ENCODE data around the gene HIP1. TPM values are rescaled to one million over a fixed set of nuclear protein-coding genes. Genes with fewer than 3 reads are reported as not detected.
"Not testable (repeated sequence)": the region's sequence is repeated elsewhere in the genome, so short reads cannot be mapped to it uniquely, and the experiment has no call there.

The HIP1 gene
- total and polyA plus RNA-seq, 7 donors = 1.2 to 11.9 (median 7.2) TPM

DNA sequence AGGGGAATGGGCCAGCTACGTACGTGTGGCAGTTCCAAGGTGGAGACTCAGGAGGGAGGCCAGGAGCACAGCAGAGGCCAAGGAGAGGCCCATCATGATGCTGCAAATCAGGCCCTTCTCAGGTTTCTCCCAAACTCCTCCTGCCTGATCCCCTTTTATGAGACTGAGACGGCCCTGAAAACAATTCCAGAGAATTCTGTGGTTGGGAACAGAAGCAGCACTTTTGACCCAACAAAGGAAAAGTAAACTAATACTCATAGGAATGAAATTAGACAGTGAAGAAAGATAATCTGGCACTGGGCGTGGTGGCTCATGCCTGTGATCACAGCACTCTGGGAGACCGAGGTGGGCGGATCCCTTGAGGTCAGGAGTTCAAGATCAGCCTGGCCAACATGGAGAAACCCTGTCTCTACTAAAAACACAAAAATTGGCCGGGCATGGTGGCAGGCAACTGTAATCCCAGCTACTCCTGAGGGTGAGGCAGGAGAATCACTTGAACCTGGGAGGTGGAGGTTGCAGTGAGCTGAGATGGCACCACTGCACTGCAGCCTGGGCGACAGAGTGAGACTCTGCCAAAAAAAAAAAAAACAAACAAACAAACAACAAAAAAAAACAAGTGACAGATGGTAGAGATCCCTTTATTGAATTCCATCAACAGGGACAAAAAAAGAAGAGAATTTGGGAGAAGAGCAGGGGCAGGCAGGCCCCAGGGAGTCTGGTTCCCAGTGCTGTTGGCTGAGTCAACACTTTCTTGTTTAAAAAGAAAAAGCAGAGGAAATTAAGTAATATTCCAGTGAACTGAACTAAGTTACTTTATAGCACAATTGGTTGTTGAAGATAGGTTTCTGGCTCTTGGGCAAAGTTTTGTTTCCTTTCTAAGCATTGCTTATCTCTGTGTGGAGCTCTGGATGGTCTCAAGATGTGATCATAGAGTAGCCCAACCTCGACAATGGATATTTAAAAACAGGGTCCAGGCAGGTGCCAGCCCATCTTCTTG lies 33.6 kb upstream of the HIP1 start, which contains the start of gene CCL26:
TSS of gene CCL26 (minus strand) at position 131 of the 997 bp plus-strand sequence. CDS start at position 96, 35 bp downstream.
- Histone ChIP-seq H3K4me3 (no peak within 1 kb of the TSS), H3K9me3 (no peaks in the 10 kb centered on the region), H3K4me1 (no peaks in the 10 kb centered on the region), H3K27ac (peak within 1 kb of the TSS; percentile 17 to 52 (median 22)), H3K36me3 (no peaks in the 10 kb centered on the region), H3K27me3 (no peaks in the 10 kb centered on the region)
- intact Hi-C loops (cut with DNase I) = no loop called here
- 50 to 61% methylated on average over 9 of the region's 9 CpGs for WGBS, 2 donors
- TF ChIP-seq POLR2AphosphoS5 (IDR thresholded peaks at IDR 0.05) = no peak
- no peak for TF ChIP-seq EP300 (IDR thresholded peaks at IDR 0.05)
- DNase-seq = peak; percentile 83

DNA sequence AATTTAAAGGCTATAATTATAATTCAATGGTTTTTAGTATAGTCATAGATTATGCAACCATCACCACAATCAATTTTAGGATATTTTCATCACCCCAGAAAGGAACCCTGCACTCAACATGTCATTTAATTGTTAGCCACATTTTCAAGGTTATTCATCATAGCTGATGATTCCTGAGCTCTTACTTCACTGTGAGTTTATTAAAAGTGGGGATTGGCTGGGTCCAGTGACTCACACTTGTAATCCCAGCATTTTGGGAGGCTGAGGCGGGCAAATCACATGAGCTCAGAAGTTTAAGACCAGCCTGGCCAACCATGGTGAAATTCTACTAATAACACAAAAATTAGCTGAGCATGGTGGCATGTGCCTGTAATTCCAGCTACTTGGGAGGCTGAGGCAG lies 32.5 kb upstream of the HIP1 start:
- Histone ChIP-seq H3K9me3 (no peaks in the 10 kb centered on the region), H3K4me3 (no peak overlapping the region), H3K4me1 (no peaks in the 10 kb centered on the region), H3K36me3 (no peaks in the 10 kb centered on the region), H3K27me3 (no peaks in the 10 kb centered on the region), H3K27ac (peak overlapping the region in 1 of 4 donors; percentile 17)
- TF ChIP-seq, protein P1, sequence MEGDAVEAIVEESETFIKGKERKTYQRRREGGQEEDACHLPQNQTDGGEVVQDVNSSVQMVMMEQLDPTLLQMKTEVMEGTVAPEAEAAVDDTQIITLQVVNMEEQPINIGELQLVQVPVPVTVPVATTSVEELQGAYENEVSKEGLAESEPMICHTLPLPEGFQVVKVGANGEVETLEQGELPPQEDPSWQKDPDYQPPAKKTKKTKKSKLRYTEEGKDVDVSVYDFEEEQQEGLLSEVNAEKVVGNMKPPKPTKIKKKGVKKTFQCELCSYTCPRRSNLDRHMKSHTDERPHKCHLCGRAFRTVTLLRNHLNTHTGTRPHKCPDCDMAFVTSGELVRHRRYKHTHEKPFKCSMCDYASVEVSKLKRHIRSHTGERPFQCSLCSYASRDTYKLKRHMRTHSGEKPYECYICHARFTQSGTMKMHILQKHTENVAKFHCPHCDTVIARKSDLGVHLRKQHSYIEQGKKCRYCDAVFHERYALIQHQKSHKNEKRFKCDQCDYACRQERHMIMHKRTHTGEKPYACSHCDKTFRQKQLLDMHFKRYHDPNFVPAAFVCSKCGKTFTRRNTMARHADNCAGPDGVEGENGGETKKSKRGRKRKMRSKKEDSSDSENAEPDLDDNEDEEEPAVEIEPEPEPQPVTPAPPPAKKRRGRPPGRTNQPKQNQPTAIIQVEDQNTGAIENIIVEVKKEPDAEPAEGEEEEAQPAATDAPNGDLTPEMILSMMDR (IDR thresholded peaks at IDR 0.05) = no peak
- TF ChIP-seq EP300 (IDR thresholded peaks at IDR 0.05) = no peak
- no peak for TF ChIP-seq POLR2A (IDR thresholded peaks at IDR 0.05)
- TF ChIP-seq POLR2AphosphoS5 (IDR thresholded peaks at IDR 0.05) = no peak
- intact Hi-C loops (cut with DNase I) = no loop called here
- 90 to 93% methylated on average over 1 of the region's 1 CpG for WGBS, 2 donors
- DNase-seq = no peak

DNA sequence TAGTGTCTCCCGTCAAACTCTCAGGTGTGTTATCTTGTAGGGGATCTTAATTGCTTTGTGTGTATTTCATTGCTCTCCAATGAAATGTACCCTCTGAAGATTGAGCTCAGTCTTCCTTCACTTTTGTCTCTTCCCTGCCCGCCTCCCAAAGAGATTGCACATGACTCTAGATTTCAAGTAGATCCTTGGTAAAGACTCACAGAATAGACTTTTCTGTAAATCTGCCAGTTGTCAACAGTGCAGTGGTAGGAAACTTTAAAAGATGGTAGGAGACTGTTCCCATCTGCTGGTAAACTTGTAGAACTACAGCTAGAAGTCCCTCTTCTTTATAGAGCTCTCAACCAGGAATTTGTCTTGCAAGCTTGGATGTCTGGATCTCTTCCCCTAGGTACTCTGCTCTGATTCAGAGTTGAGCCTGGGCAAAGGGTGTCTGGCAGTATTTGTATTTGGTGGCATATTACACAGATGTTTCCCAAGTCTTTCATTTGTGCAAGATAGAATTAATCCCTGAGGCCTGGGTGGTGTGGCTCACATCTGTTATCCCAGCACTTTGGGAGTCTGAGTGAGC lies 23.7 kb upstream of the HIP1 start:
- WGBS, 2 donors = 6 to 18% methylated on average over 2 of the region's 2 CpGs
- no peak for DNase-seq
- Histone ChIP-seq H3K27ac (no peak overlapping the region), H3K36me3 (no peaks in the 10 kb centered on the region), H3K4me3 (no peak overlapping the region), H3K9me3 (no peaks in the 10 kb centered on the region), H3K27me3 (no peaks in the 10 kb centered on the region), H3K4me1 (no peaks in the 10 kb centered on the region)
- TF ChIP-seq, protein P1 (IDR thresholded peaks at IDR 0.05) = peak; percentile 58 to 78 (median 67)
- TF ChIP-seq EP300 (IDR thresholded peaks at IDR 0.05) = no peak
- intact Hi-C loops (cut with DNase I) = loop anchor here (5.0 to 10.0 kb wide), 2 partner anchors 235 to 688 kb away; partner anchors contain the start of gene RCC1L

DNA sequence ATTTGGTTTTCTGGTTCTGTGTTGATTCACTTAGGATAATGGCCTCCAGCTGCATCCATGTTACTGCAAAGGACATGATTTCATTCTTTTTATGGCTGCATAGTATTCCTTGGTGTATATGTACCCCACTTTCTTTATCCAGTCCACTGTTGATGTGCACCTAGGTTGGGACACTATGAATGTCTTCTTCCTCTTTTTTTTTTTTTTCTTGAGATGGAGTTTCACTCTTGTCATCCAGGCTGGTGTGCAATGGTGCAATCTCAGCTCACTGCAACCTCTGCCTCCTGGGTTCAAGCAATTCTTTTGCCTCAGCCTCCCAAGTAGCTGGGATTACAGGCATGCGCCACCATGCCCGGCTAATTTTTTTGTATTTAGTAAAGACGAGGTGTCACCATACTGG lies 23.1 kb upstream of the HIP1 start:
- DNase-seq, H3K9me3 ChIP-seq, H3K4me1 ChIP-seq, H3K27ac ChIP-seq, H3K36me3 ChIP-seq, H3K4me3 ChIP-seq, H3K27me3 ChIP-seq: not testable (repeated sequence)
- intact Hi-C loops (cut with DNase I) = loop anchor here (5.0 to 10.0 kb wide), 2 partner anchors 234 to 687 kb away; partner anchors contain the start of gene RCC1L
- WGBS, 2 donors = 75 to 90% methylated on average over 3 of the region's 3 CpGs

DNA sequence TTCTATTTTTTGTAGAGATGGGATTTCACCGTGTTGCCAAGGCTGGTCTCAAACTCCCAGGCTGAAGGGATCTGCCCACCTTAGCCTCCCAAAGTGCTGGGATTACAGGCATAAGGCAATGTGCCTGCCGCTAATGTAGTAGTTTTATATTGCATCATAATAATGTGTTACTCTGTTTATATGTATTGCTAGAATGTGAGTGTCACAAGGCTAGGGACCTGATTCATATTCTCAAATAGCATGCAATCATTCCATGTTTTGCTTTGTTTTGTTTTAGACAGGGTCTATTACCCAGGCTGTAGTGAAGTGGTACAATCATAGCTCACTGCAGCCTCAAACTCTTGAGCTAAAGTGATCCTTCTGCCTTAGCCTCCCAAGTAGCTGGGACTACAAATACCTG lies 19.8 kb upstream of the HIP1 start:
- intact Hi-C loops (cut with DNase I) = no loop called here
- no peaks in the 10 kb centered on the region for H3K9me3 ChIP-seq
- no peak for TF ChIP-seq POLR2A (IDR thresholded peaks at IDR 0.05)
- no peak for TF ChIP-seq EP300 (IDR thresholded peaks at IDR 0.05)
- TF ChIP-seq POLR2AphosphoS5 (IDR thresholded peaks at IDR 0.05) = no peak
- no peaks in the 10 kb centered on the region for H3K27me3 ChIP-seq
- H3K27ac ChIP-seq = no peak overlapping the region
- 70 to 89% methylated on average over 2 of the region's 2 CpGs for WGBS, 2 donors
- no peaks in the 10 kb centered on the region for H3K4me1 ChIP-seq
- H3K4me3 ChIP-seq = no peak overlapping the region
- no peak for DNase-seq
- no peaks in the 10 kb centered on the region for H3K36me3 ChIP-seq

DNA sequence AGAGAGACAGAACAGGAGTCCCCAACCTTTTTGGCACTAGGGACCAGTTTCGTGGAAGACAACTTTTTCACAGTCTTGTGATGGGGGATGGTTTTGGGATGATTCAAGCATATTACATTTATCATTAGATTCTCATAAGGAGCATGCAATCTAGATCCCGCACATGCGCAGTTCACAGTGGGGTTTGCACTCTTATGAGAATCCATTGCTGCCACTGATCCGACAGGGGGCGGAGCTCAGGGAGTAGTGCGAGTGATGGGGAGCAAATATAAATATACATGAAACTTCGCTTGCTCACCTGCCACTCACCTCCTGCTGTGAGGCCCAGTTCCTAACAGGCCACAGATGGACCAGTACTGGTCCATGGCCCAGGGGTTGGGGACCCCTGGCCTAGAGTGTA lies 19.1 kb upstream of the HIP1 start:
- H3K27ac ChIP-seq = no peak overlapping the region
- no peaks in the 10 kb centered on the region for H3K36me3 ChIP-seq
- H3K4me1 ChIP-seq = no peaks in the 10 kb centered on the region
- no peak for DNase-seq
- no peaks in the 10 kb centered on the region for H3K9me3 ChIP-seq
- intact Hi-C loops (cut with DNase I) = no loop called here
- TF ChIP-seq POLR2AphosphoS5 (IDR thresholded peaks at IDR 0.05) = no peak
- TF ChIP-seq POLR2A (IDR thresholded peaks at IDR 0.05) = no peak
- TF ChIP-seq EP300 (IDR thresholded peaks at IDR 0.05) = no peak
- TF ChIP-seq, protein P1 (IDR thresholded peaks at IDR 0.05) = no peak
- no peak overlapping the region for H3K4me3 ChIP-seq
- 89 to 93% methylated on average over 7 of the region's 7 CpGs for WGBS, 2 donors
- H3K27me3 ChIP-seq = no peaks in the 10 kb centered on the region

Measured in sigmoid colon (tissue), 7 donors.